CD4-positive, alpha-beta T cell treated with Interleukin-4 for 4 hours (primary cell): ENCODE results near the gene UBE2G2.

Experiments used
- DNase-seq: peaks from one replicate; pipeline ENCODE4 v3.0.0-alpha.2; 2020

Gene UBE2G2

DNA sequence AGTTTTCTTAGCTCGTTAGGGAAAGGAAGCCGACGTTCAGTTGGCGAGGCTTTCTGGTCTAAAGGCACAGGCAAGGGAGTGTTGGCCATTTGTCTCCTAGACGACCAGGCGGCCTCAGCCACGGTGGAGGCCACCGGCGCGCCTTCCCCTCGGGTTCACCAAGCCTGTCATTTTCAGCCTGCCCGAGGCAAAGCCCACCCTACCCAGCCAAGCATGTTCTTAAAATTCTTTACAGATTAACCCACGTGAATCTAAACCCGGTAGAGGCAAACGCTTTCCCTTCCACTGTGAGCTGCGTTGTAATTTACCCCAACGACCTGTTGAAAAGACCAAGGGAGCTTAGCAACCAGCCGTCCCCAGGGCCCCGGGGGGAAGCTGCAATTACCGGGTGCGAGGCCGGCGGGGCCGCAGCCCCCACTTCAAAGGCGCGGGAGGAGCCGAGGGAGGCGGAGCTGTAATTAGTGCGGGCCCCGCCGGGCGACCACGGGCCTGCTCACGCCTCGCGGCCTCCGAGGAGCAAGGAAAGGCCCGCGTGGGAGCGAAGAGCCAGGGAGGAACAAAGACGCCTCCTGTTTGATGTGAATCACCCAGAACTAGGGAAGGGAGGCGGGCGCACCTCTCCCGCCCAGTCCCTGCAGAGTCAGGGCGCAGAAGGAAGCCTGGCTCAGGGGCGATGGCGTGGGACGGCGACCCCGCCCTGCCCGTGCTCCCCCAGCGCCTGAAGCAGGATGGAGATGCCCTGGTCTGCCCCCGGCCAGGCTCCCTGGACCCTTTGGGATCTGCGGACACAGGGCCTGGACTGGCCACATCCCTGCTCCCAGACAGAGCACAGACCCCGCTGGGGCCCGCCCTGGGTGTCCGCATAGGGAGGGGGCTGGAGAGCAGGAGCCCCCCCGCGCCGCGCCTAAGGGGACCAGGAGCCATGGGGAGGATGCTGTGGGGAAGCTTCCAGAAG lies 78.2 kb downstream of the UBE2G2 start:
- no peak for DNase-seq

DNA sequence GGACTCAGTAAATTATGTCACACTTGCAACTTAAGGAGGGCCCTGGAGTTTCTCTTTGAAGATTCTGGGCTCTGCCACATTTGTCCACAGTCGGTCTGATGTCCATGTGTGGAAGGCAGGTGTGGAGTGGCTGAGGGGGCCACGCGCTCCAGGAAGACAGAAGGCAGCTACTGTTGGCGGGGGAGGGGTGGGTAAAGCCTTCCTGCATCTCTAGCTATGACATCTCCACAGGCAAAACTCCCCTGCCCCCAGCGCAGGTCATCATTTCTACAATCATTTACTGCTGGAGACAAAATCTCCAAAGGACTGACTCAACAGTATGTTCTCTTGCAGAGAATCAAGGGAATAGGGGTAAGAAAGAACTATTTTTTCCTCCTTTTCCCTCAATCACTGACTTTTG lies 78.9 kb downstream of the UBE2G2 start:
- DNase-seq = no peak

DNA sequence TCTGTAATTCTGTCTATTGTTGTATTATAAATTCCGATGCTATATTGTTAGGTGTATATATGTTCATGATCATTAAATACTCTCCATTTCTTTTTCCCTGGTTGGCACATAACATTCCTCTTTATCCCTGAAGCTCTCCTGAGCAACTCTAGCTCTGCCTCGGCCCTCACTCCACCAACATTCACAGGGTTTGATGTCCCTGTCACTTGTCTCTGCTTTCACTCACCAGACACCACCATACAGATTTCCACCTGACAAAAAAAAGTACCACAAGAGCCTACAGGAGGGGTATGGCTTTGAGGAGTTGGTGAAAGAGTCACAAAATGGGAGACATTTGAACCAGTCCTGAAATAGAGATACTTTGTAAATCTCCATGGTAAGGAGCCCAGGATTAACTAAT lies 81.5 kb downstream of the UBE2G2 start:
- DNase-seq = no peak
